GM23338 (cell line): ENCODE results near the gene ZNF674.

Experiments used
- CTCF ChIP-seq, 2 experiments: fragments of 200-600 bp in 1 of 2; sonication (generic) in 1 of 2; conservative IDR thresholded peaks; 2 replicates each; pipeline versions ENCODE4 v1.5.1 to v1.6.1; 2016 to 2017; ENCODE audit warnings: antibody characterized with exemption in 2 of 2, low read depth in 2 of 2, mild to moderate bottlenecking in 2 of 2, moderate library complexity in 1 of 2
- EZH2phosphoT487 ChIP-seq: fragments of 200-600 bp; sonication (generic); IDR thresholded peaks from one replicate; pipeline ENCODE4 v1.8.1; 2018; ENCODE audit warnings: antibody characterized with exemption; ENCODE audit not compliant: unreplicated experiment
- REST ChIP-seq: IDR thresholded peaks from one replicate; pipeline ENCODE4 v1.6.1; 2018; ENCODE audit warnings: antibody characterized with exemption; ENCODE audit not compliant: unreplicated experiment

- no peak for TF ChIP-seq CTCF (conservative IDR thresholded peaks at IDR 0.05; ENCODE audit: low read depth in 2 of 2)
- TF ChIP-seq EZH2phosphoT487: no peak
- TF ChIP-seq REST: no peak
These were observed 22.2 kb upstream of the ZNF674 start for GRCh38 chrX:46567388-46567787.
